Upper lobe of right lung (tissue), 1 donor: ENCODE data around the gene DSCAM. TPM values are rescaled to one million over a fixed set of nuclear protein-coding genes. Genes with fewer than 3 reads are reported as not detected.

Experiments used
- ATAC-seq: fragments of 200-7000 bp; cut with Tn5 transposase; one replicate; pipeline ENCODE4 v1.9.1; 2020; ENCODE audit warnings: mild to moderate bottlenecking, moderate library complexity
- DNase-seq: peaks from one replicate; pipeline ENCODE4 v3.0.0-alpha.2; 2020
- H3K27ac ChIP-seq: fragments of 200-600 bp; one replicate; pipeline ENCODE4 v1.8.0; 2022
- H3K27me3 ChIP-seq: fragments of 200-600 bp; one replicate; pipeline ENCODE4 v1.8.0; 2022; ENCODE audit warnings: mild to moderate bottlenecking
- H3K36me3 ChIP-seq: fragments of 200-600 bp; one replicate; pipeline ENCODE4 v1.8.0; 2022
- H3K4me1 ChIP-seq: fragments of 200-600 bp; one replicate; pipeline ENCODE4 v1.8.0; 2022
- H3K4me3 ChIP-seq: fragments of 200-600 bp; one replicate; pipeline ENCODE4 v1.8.0; 2022; ENCODE audit warnings: mild to moderate bottlenecking
- H3K9me3 ChIP-seq: fragments of 200-600 bp; one replicate; pipeline ENCODE4 v1.8.0; 2022
- CTCF ChIP-seq: fragments of 200-600 bp; IDR thresholded peaks from one replicate; pipeline ENCODE4 v1.8.0; 2022; ENCODE audit warnings: antibody characterized with exemption
- intact Hi-C: fragments of 100-400 bp; cut with DNase I; formaldehyde crosslinking; loops from one replicate; pipeline ENCODE4 v1.11.0; 2022
- total RNA-seq: library from RNA; stranded (reverse); fragmentation: NEBNext Ultra II Directional; extraction: Animal tissue kit (Norgen Biotek cat#: 25700); gene quantifications from one replicate; pipeline ENCODE4 v1.2.1, GENCODE V29; 2021
- donor health status: DM: no; HTN: yes; CAD: no; lungs with severe emphysema.

DSCAM gene
- total RNA-seq, 1 donor from 2014 or later = not detected

GRCh38 chr21:40067751-40068150, 779.2 kb downstream of the DSCAM start:
- no peak for DNase-seq
- no peaks in the 10 kb centered on the region for H3K4me1 ChIP-seq
- H3K9me3 ChIP-seq = no peaks in the 10 kb centered on the region
- no peak overlapping the region for H3K4me3 ChIP-seq
- H3K36me3 ChIP-seq = no peaks in the 10 kb centered on the region
- H3K27ac ChIP-seq = no peak overlapping the region
- TF ChIP-seq CTCF = no peak
- intact Hi-C loops = no loop called here
- no peak for ATAC-seq
- no peaks in the 10 kb centered on the region for H3K27me3 ChIP-seq

GRCh38 chr21:40066221-40066620, 780.7 kb downstream of the DSCAM start:
- no peak for ATAC-seq
- Histone ChIP-seq H3K4me3 (no peak overlapping the region), H3K36me3 (no peaks in the 10 kb centered on the region), H3K27ac (no peak overlapping the region), H3K4me1 (no peaks in the 10 kb centered on the region), H3K27me3 (no peaks in the 10 kb centered on the region), H3K9me3 (no peaks in the 10 kb centered on the region)
- intact Hi-C loops = no loop called here
- no peak for DNase-seq
- no peak for TF ChIP-seq CTCF

GRCh38 chr21:40060083-40060677, 786.8 kb downstream of the DSCAM start:
- TF ChIP-seq CTCF = no peak
- intact Hi-C loops = no loop called here
- Histone ChIP-seq H3K27ac (no peak overlapping the region), H3K4me1 (no peaks in the 10 kb centered on the region), H3K36me3 (no peaks in the 10 kb centered on the region), H3K4me3 (no peak overlapping the region), H3K27me3 (no peaks in the 10 kb centered on the region), H3K9me3 (no peaks in the 10 kb centered on the region)
- ATAC-seq (no peak), DNase-seq (no peak)

- intact Hi-C loops = no loop called here
- H3K4me3 ChIP-seq = no peak overlapping the region
- H3K9me3 ChIP-seq = no peaks in the 10 kb centered on the region
- no peak for TF ChIP-seq CTCF
- H3K36me3 ChIP-seq = no peaks in the 10 kb centered on the region
- ATAC-seq (no peak), DNase-seq (no peak)
- H3K27ac ChIP-seq = no peak overlapping the region
- no peaks in the 10 kb centered on the region for H3K4me1 ChIP-seq
- H3K27me3 ChIP-seq = no peaks in the 10 kb centered on the region
Measured at GRCh38 chr21:40057331-40057730, 789.6 kb downstream of the DSCAM start.

GRCh38 chr21:40056031-40056430, 790.9 kb downstream of the DSCAM start:
- Histone ChIP-seq H3K4me3 (no peak overlapping the region), H3K36me3 (no peaks in the 10 kb centered on the region), H3K9me3 (no peaks in the 10 kb centered on the region), H3K4me1 (no peaks in the 10 kb centered on the region), H3K27ac (no peak overlapping the region), H3K27me3 (no peaks in the 10 kb centered on the region)
- intact Hi-C loops = no loop called here
- no peak for DNase-seq
- ATAC-seq = no peak
- TF ChIP-seq CTCF = no peak

- TF ChIP-seq CTCF = no peak
- DNase-seq = peak; percentile 90
- Histone ChIP-seq H3K27ac (peak overlapping the region; percentile 49), H3K4me3 (no peak overlapping the region), H3K27me3 (no peaks in the 10 kb centered on the region), H3K36me3 (no peaks in the 10 kb centered on the region), H3K9me3 (no peaks in the 10 kb centered on the region), H3K4me1 (no peaks in the 10 kb centered on the region)
- ATAC-seq = peak; percentile 98
- intact Hi-C loops = no loop called here
Measured at GRCh38 chr21:40054403-40054802, 792.6 kb downstream of the DSCAM start.
